Activated CD8-positive, alpha-beta T cell treated with anti-CD3 and anti-CD28 coated beads for 36 hours (primary cell): ENCODE results near the gene CYTH3. TPM values are rescaled to one million over a fixed set of nuclear protein-coding genes. Genes with fewer than 3 reads are reported as not detected.
A peak's percentile ranks its signal among the peaks of the same experiment; 100 is the strongest.

Source experiments
- ATAC-seq: fragments of 200-7000 bp; cut with Tn5 transposase; one replicate; pipeline ENCODE4 v1.10.0; 2021; ENCODE audit warnings: mild to moderate bottlenecking, moderate library complexity
- CTCF ChIA-PET: fragments of 350-600 bp; sonication (Branson Sonifier 250); formaldehyde crosslinking; loops from one replicate; lab custom pipeline; 2021; ENCODE audit warnings: antibody characterized with exemption; lab: Charles Lee
- POLR2A ChIA-PET: fragments of 350-600 bp; sonication (Branson Sonifier 250); formaldehyde crosslinking; loops from one replicate; lab custom pipeline; 2021; ENCODE audit warnings: antibody characterized with exemption; lab: Charles Lee
- DNase-seq: peaks from one replicate; pipeline ENCODE4 v3.0.0-alpha.2; 2020
- H3K27ac Mint-ChIP-seq: one replicate; pipeline ENCODE4 v1.8.0; 2021; ENCODE audit warnings: mild to moderate bottlenecking, mixed read lengths
- H3K27me3 Mint-ChIP-seq: one replicate; pipeline ENCODE4 v1.8.0; 2021; ENCODE audit warnings: mixed read lengths
- H3K36me3 Mint-ChIP-seq: one replicate; pipeline ENCODE4 v1.8.0; 2021; ENCODE audit warnings: low read depth, mixed read lengths
- H3K4me1 Mint-ChIP-seq: one replicate; pipeline ENCODE4 v1.8.0; 2021; ENCODE audit warnings: low read depth, mixed read lengths
- H3K4me3 Mint-ChIP-seq: one replicate; pipeline ENCODE4 v1.8.0; 2021; ENCODE audit warnings: mild to moderate bottlenecking, moderate library complexity, mixed read lengths
- H3K9me3 Mint-ChIP-seq: one replicate; pipeline ENCODE4 v1.8.0; 2021; ENCODE audit warnings: mixed read lengths
- intact Hi-C: fragments of 100-400 bp; cut with micrococcal nuclease; formaldehyde crosslinking; loops from one replicate; pipeline ENCODE4 v1.10.0; 2022
- total RNA-seq, 2 experiments: library from RNA; stranded (reverse); gene quantifications; one replicate each; pipeline ENCODE4 v1.2.3, GENCODE V29; 2021
- TF ChIP-seq, protein P1 (sequence below): fragments of 200-600 bp; IDR thresholded peaks from one replicate; pipeline ENCODE4 v1.8.0; 2022; ENCODE audit warnings: antibody characterized with exemption, mild to moderate bottlenecking

Gene CYTH3
- total RNA-seq, 2 experiments from 2014 or later, result 0.92 to 2.3 TPM

DNA sequence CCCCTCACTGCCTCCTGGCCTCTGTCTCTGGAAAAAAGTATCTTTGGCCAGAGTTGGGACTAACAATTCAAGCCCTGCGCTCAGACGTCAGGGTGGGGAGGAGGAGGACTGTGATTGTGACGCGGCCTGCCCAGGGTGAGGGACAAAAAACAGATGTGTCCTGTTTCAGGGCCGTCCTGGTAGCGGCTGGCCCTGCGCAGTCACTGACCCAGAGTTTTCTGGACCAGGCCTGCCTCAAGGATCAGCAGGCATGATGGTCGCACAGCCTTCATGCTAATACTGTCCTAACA lies 110.1 kb downstream of the CYTH3 start:
- Mint-ChIP-seq H3K27ac (no peak overlapping the region), H3K27me3 (no peaks in the 10 kb centered on the region), H3K9me3 (no peaks in the 10 kb centered on the region), H3K36me3 (peaks cover 18% of the 10 kb centered on the region), H3K4me3 (no peak overlapping the region), H3K4me1 (no peaks in the 10 kb centered on the region)
- ChIA-PET CTCF (interaction anchor here (1.5 kb wide), 1 partner anchor 162 kb away, joined by 5 read pairs; no protein-coding TSS in a partner anchor), POLR2A (no interaction called here)
- TF ChIP-seq, protein P1, sequence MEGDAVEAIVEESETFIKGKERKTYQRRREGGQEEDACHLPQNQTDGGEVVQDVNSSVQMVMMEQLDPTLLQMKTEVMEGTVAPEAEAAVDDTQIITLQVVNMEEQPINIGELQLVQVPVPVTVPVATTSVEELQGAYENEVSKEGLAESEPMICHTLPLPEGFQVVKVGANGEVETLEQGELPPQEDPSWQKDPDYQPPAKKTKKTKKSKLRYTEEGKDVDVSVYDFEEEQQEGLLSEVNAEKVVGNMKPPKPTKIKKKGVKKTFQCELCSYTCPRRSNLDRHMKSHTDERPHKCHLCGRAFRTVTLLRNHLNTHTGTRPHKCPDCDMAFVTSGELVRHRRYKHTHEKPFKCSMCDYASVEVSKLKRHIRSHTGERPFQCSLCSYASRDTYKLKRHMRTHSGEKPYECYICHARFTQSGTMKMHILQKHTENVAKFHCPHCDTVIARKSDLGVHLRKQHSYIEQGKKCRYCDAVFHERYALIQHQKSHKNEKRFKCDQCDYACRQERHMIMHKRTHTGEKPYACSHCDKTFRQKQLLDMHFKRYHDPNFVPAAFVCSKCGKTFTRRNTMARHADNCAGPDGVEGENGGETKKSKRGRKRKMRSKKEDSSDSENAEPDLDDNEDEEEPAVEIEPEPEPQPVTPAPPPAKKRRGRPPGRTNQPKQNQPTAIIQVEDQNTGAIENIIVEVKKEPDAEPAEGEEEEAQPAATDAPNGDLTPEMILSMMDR, result no peak
- ATAC-seq, result no peak
- DNase-seq, result no peak
- intact Hi-C loops, result loop anchor here (10.0 kb wide), 1 partner anchor 163 kb away; no protein-coding TSS in a partner anchor

DNA sequence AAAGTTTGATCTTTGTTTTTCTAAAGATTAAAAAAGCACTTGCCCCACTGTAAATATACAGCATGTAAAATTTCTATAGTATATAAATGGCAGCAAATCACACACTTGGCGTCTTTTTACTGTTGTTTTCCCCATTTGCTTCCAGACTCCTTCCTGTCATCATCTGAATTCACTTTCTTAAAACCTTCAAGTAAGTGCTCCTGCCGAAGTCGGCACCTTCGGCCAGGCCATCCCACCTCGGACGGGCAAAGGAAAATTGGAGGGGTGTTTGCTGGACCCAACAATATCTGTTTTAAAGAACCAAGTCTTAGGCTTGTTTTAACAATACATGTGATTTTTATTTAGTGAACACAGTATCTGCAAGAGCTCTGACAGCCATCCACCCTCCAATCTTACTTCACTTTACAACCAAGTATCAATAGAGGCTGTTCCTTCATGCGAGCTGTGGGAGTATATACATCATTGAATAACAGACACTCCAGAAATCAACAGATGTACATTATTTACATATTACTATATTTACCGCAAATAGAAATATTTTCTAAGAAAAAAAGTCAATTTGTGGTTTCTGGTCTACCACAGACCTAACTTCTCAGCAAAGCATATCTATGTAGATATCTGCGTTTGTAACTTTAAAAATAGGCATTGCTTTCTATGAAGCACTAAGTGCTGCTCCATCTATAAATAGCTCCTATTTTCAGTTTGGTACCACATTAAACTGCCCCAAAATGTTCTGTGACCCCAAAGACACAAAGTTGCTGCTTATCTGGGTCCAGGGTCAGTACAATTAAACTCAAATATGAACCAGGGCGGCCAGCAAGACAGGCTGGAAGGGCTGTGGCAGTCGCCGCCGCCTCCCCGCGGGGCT lies 110.7 kb downstream of the CYTH3 start:
- intact Hi-C loops, result loop anchor here (10.0 kb wide), 1 partner anchor 163 kb away; no protein-coding TSS in a partner anchor
- TF ChIP-seq, protein P1, result no peak
- Mint-ChIP-seq H3K36me3 (peaks cover 20% of the 10 kb centered on the region), H3K27ac (no peak overlapping the region), H3K27me3 (no peaks in the 10 kb centered on the region), H3K9me3 (no peaks in the 10 kb centered on the region), H3K4me1 (no peaks in the 10 kb centered on the region), H3K4me3 (no peak overlapping the region)
- POLR2A ChIA-PET, result no interaction called here
- CTCF ChIA-PET, result interaction anchor here (1.5 kb wide), 1 partner anchor 162 kb away, joined by 5 read pairs; no protein-coding TSS in a partner anchor
- DNase-seq (no peak), ATAC-seq (no peak)

DNA sequence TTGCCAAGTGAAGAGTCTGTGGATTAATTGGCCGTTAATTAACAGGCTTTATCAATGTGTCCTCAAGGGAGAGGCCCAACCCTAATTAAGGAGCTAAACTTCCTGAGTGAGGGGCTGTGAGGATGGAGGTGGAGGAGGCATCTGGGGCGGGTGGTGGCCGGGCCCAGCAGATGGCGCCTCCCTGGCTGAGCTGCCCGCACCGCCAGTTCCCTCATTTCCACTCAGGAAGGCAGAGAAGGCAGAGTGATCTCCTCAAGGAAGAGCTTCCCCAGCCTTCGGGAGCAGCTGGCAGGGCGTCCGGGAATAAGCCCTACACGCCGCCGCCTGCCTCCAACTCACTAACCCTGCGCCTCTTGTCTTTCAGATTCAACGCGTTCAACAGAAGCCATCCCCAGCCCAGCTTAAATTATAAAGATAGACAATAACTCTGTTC lies 112.2 kb downstream of the CYTH3 start:
- H3K4me3 Mint-ChIP-seq, result no peak overlapping the region
- intact Hi-C loops, result loop anchor here (10.0 kb wide), 1 partner anchor 165 kb away; no protein-coding TSS in a partner anchor
- no peaks in the 10 kb centered on the region for H3K27me3 Mint-ChIP-seq
- POLR2A ChIA-PET, result no interaction called here
- CTCF ChIA-PET, result interaction anchor here (1.2 to 1.3 kb wide), 3 partner anchors 161 to 303 kb away, joined by 4 to 8 read pairs (median 5); no protein-coding TSS in a partner anchor
- H3K36me3 Mint-ChIP-seq, result peaks cover 30% of the 10 kb centered on the region
- ATAC-seq (no peak), DNase-seq (no peak)
- no peaks in the 10 kb centered on the region for H3K4me1 Mint-ChIP-seq
- TF ChIP-seq, protein P1, result peak; percentile 16
- H3K27ac Mint-ChIP-seq, result no peak overlapping the region
- no peaks in the 10 kb centered on the region for H3K9me3 Mint-ChIP-seq

DNA sequence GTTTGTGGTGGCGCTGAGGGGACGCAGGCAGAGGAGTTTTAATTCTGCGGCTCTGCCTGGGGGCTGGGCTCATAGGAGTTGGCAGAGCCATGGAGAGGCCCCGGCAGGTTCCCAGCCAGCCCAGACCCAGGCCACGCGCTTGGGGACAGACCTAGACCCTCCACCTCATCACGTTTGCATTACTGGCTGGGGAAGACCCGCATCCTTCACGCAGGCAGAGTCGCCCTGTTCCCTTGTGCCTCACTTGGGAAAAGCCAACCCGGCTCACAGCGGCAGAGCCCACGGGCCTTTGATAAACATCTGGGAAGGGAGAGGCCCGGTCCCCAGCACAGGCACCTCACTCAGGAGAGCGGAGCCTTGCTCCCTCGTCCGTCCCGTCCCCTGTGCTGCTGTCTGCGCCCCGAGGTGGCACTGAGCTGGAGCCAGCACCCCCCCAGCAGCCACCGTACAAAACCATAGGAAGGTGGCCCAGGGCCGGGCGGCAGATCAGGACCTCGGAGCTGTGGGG lies 112.8 kb downstream of the CYTH3 start:
- H3K27ac Mint-ChIP-seq, result no peak overlapping the region
- POLR2A ChIA-PET, result no interaction called here

More for the DNA sequence above, 112.8 kb downstream of the CYTH3 start:
- intact Hi-C loops, result loop anchor here (10.0 kb wide), 1 partner anchor 165 kb away; no protein-coding TSS in a partner anchor
- TF ChIP-seq, protein P1, result no peak
- Mint-ChIP-seq H3K4me3 (no peak overlapping the region), H3K4me1 (no peaks in the 10 kb centered on the region), H3K27me3 (no peaks in the 10 kb centered on the region), H3K9me3 (no peaks in the 10 kb centered on the region), H3K36me3 (peaks cover 34% of the 10 kb centered on the region)
- ATAC-seq, result no peak
- DNase-seq, result no peak
- CTCF ChIA-PET, result interaction anchor here (1.2 to 1.3 kb wide), 3 partner anchors 162 to 303 kb away, joined by 4 to 8 read pairs (median 5); no protein-coding TSS in a partner anchor
